Right renal pelvis (tissue), 4 donors: ENCODE data around the gene OCA2. TPM values are rescaled to one million over a fixed set of nuclear protein-coding genes. Genes with fewer than 3 reads are reported as not detected.

ENCODE experiments used
- DNase-seq, 4 donors: peaks; one replicate each; pipeline ENCODE4 v3.0.0-alpha.2; 2013; ENCODE audit warnings: low read depth in 4 of 4, low spot score in 3 of 4, missing footprints in 1 of 4
- polyA plus RNA-seq, 4 donors: library from polyadenylated mRNA; unstranded; fragments of 120-200 nt; gene quantifications; one replicate each; pipeline ENCODE4 v1.2.1, GENCODE V29; 2013; ENCODE audit not compliant: insufficient read length in 4 of 4

OCA2 gene
- polyA plus RNA-seq, 4 donors: 8.7 to 11.2 (median 9.4) TPM

GRCh38 chr15:27831384-27832236 lies 267.5 kb downstream of the OCA2 start:
- no peak for DNase-seq

- no peak for DNase-seq
These were observed 270.4 kb downstream of the OCA2 start for GRCh38 chr15:27828746-27829145.

GRCh38 chr15:27826902-27827714 lies 272.0 kb downstream of the OCA2 start:
- no peak for DNase-seq

GRCh38 chr15:27826411-27826810 lies 272.7 kb downstream of the OCA2 start:
- DNase-seq: no peak

- DNase-seq: no peak
These were observed 274.2 kb downstream of the OCA2 start for GRCh38 chr15:27824841-27825422.

GRCh38 chr15:27821273-27821672 lies 277.8 kb downstream of the OCA2 start:
- DNase-seq: no peak

- DNase-seq: no peak
These were observed 278.4 kb downstream of the OCA2 start for GRCh38 chr15:27820722-27821121.

GRCh38 chr15:27820232-27820631 lies 278.9 kb downstream of the OCA2 start:
- DNase-seq: no peak

- DNase-seq: no peak
These were observed 281.9 kb downstream of the OCA2 start for GRCh38 chr15:27817258-27817657.

- no peak for DNase-seq
These were observed 282.3 kb downstream of the OCA2 start for GRCh38 chr15:27816790-27817189.

GRCh38 chr15:27815035-27815434 lies 284.1 kb downstream of the OCA2 start:
- DNase-seq: no peak

GRCh38 chr15:27813139-27813538 lies 286.0 kb downstream of the OCA2 start:
- no peak for DNase-seq

- DNase-seq: no peak
These were observed 290.9 kb downstream of the OCA2 start for GRCh38 chr15:27808182-27808581.

- no peak for DNase-seq
These were observed 291.8 kb downstream of the OCA2 start for GRCh38 chr15:27807335-27807734.

GRCh38 chr15:27806396-27806795 lies 292.7 kb downstream of the OCA2 start:
- DNase-seq: no peak

- no peak for DNase-seq
These were observed 293.6 kb downstream of the OCA2 start for GRCh38 chr15:27805261-27806220.

GRCh38 chr15:27804569-27805260 lies 294.4 kb downstream of the OCA2 start:
- DNase-seq: no peak

- no peak for DNase-seq
These were observed 300.3 kb downstream of the OCA2 start for GRCh38 chr15:27798807-27799206.

- no peak for DNase-seq
These were observed 301.4 kb downstream of the OCA2 start for GRCh38 chr15:27797765-27798164.
